HepG2 (cell line): ENCODE data around the gene CCDC191. TPM values are rescaled to one million over a fixed set of nuclear protein-coding genes. Genes with fewer than 3 reads are reported as not detected.

Experiments used
- AKAP8 ChIP-seq: sonication (generic); formaldehyde crosslinking; IDR thresholded peaks from 2 replicates; pipeline ENCODE4 v1.5.1; 2020; ENCODE audit warnings: mild to moderate bottlenecking, missing genetic modification reagents
- ATAD3A ChIP-seq: sonication (generic); formaldehyde crosslinking; IDR thresholded peaks from 2 replicates; pipeline ENCODE4 v1.4.0; 2020; ENCODE audit warnings: missing genetic modification reagents
- ATM ChIP-seq: fragments of 450-650 bp; IDR thresholded peaks from 2 replicates; pipeline ENCODE4 v1.7.1; 2017; ENCODE audit warnings: mild to moderate bottlenecking, borderline replicate concordance
- CHCHD3 ChIP-seq: sonication (generic); formaldehyde crosslinking; IDR thresholded peaks from 2 replicates; pipeline ENCODE4 v1.8.0; 2022; ENCODE audit warnings: mild to moderate bottlenecking, missing genetic modification reagents, moderate library complexity
- DNMT3B ChIP-seq: conservative IDR thresholded peaks from 2 replicates; pipeline ENCODE4 v1.6.1; 2016; ENCODE audit warnings: missing biosample characterization, control low read depth
- HDAC6 ChIP-seq: fragments of 200-600 bp; sonication (generic); IDR thresholded peaks from 2 replicates; pipeline ENCODE4 v1.7.0; 2017; ENCODE audit warnings: mild to moderate bottlenecking, antibody characterized with exemption, low read length, low read depth
- HNRNPL ChIP-seq: fragments of 200-400 bp; formaldehyde crosslinking; IDR thresholded peaks from 2 replicates; pipeline ENCODE4 v1.6.1; 2017; ENCODE audit warnings: mild to moderate bottlenecking, low read depth, low read length
- LCORL ChIP-seq, 2 experiments: fragments of 450-650 bp in 1 of 2; sonication (generic) in 1 of 2; formaldehyde crosslinking in 1 of 2; IDR thresholded peaks; 2 replicates each; pipeline versions ENCODE4 v1.5.0 to v1.6.1; 2017 to 2020; ENCODE audit warnings: antibody characterized with exemption in 1 of 2, missing genetic modification reagents in 1 of 2
- MED8 ChIP-seq: sonication (generic); formaldehyde crosslinking; IDR thresholded peaks from 2 replicates; pipeline ENCODE4 v1.8.1; 2023; ENCODE audit warnings: mild to moderate bottlenecking, missing genetic modification reagents; ENCODE audit not compliant: insufficient replicate concordance
- PAF1 ChIP-seq: IDR thresholded peaks from 2 replicates; pipeline ENCODE4 v1.6.1; 2016; ENCODE audit warnings: missing genetic modification reagents, missing compliant biosample characterization
- RFXAP ChIP-seq: sonication (generic); formaldehyde crosslinking; IDR thresholded peaks from 2 replicates; pipeline ENCODE4 v1.4.0; 2020; ENCODE audit warnings: missing genetic modification reagents, borderline replicate concordance
- SNRNP70 ChIP-seq: fragments of 200-400 bp; formaldehyde crosslinking; IDR thresholded peaks from 2 replicates; pipeline ENCODE4 v1.6.1; 2017; ENCODE audit warnings: mild to moderate bottlenecking, low read depth, low read length, moderate library complexity
- ZFP36L1 ChIP-seq: sonication (generic); formaldehyde crosslinking; IDR thresholded peaks from 2 replicates; pipeline ENCODE4 v1.8.0; 2022; ENCODE audit warnings: mild to moderate bottlenecking, missing genetic modification reagents, moderate library complexity
- ZNF441 ChIP-seq: sonication (generic); formaldehyde crosslinking; IDR thresholded peaks from 2 replicates; pipeline ENCODE4 v1.7.0; 2021; ENCODE audit warnings: missing genetic modification reagents, borderline replicate concordance
- ZNF614 ChIP-seq: IDR thresholded peaks from 2 replicates; pipeline ENCODE4 v1.6.1; 2018; ENCODE audit warnings: missing biosample characterization, missing genetic modification reagents, inconsistent platforms, borderline replicate concordance
- ZNF672 ChIP-seq: sonication (generic); formaldehyde crosslinking; IDR thresholded peaks from 2 replicates; pipeline ENCODE4 v1.8.1; 2022; ENCODE audit warnings: missing genetic modification reagents
- ZNF678 ChIP-seq: sonication (generic); formaldehyde crosslinking; IDR thresholded peaks from 2 replicates; pipeline ENCODE4 v1.4.0; 2020; ENCODE audit warnings: mild to moderate bottlenecking, missing genetic modification reagents
- ZNF746 ChIP-seq: sonication (generic); formaldehyde crosslinking; IDR thresholded peaks from 2 replicates; pipeline ENCODE4 v1.8.0; 2022; ENCODE audit warnings: mild to moderate bottlenecking, missing genetic modification reagents
- ZNF792 ChIP-seq: IDR thresholded peaks from 2 replicates; pipeline ENCODE4 v1.6.1; 2016
- ZNF850 ChIP-seq: sonication (generic); formaldehyde crosslinking; conservative IDR thresholded peaks from 2 replicates; pipeline ENCODE4 v1.9.0; 2021; ENCODE audit warnings: mild to moderate bottlenecking, missing genetic modification reagents
- ZSCAN30 ChIP-seq: sonication (generic); formaldehyde crosslinking; IDR thresholded peaks from 2 replicates; pipeline ENCODE4 v1.5.0; 2020; ENCODE audit warnings: mild to moderate bottlenecking, missing genetic modification reagents
- polyA plus RNA-seq, 8 experiments: library from polyadenylated mRNA; depleted of rRNA in 3 of 8; stranded (reverse) in 7 of 8; unstranded in 1 of 8; fragments of >200 nt; fragmentation: Illumina TruSeq in 4 of 8; extraction: Trizol in 4 of 8; gene quantifications; 2 replicates each; pipeline versions ENCODE4 v1.2.1 to v1.2.3, GENCODE V29; 2011 to 2016; ENCODE audit warnings: low read depth in 4 of 8, missing spikeins in 1 of 8, mixed read lengths in 1 of 8; ENCODE audit not compliant: insufficient read depth in 1 of 8
- total RNA-seq, 5 experiments: library from RNA; depleted of rRNA; stranded (reverse); fragments of >200 nt; fragmentation: Illumina TruSeq; extraction: Trizol; gene quantifications; 2 replicates each; pipeline ENCODE4 v1.2.3, GENCODE V29; 2016; ENCODE audit warnings: low read depth in 1 of 5
- TF ChIP-seq, protein P1 (sequence below): sonication (generic); formaldehyde crosslinking; IDR thresholded peaks from 2 replicates; pipeline ENCODE4 v1.5.0; 2020; ENCODE audit warnings: missing genetic modification reagents, mild to moderate bottlenecking, borderline replicate concordance
- TF ChIP-seq, protein P2 (sequence below): IDR thresholded peaks from 2 replicates; pipeline ENCODE4 v1.6.1; 2016; ENCODE audit warnings: missing compliant biosample characterization, missing genetic modification reagents, borderline replicate concordance
- TF ChIP-seq, protein P3 (sequence below): IDR thresholded peaks from 2 replicates; pipeline ENCODE4 v1.6.1; 2016; ENCODE audit warnings: low read depth, control low read depth
- TF ChIP-seq, protein P4 (sequence below): IDR thresholded peaks from 2 replicates; pipeline ENCODE4 v1.6.1; 2018; ENCODE audit warnings: missing genetic modification reagents, mild to moderate bottlenecking, missing compliant biosample characterization

CCDC191 gene
- total and polyA plus RNA-seq, 2 of the 13 experiments (the other 11 are each of a cell fraction or from before 2014, with no cell fraction given), result 0.91 to 1.4 TPM

DNA sequence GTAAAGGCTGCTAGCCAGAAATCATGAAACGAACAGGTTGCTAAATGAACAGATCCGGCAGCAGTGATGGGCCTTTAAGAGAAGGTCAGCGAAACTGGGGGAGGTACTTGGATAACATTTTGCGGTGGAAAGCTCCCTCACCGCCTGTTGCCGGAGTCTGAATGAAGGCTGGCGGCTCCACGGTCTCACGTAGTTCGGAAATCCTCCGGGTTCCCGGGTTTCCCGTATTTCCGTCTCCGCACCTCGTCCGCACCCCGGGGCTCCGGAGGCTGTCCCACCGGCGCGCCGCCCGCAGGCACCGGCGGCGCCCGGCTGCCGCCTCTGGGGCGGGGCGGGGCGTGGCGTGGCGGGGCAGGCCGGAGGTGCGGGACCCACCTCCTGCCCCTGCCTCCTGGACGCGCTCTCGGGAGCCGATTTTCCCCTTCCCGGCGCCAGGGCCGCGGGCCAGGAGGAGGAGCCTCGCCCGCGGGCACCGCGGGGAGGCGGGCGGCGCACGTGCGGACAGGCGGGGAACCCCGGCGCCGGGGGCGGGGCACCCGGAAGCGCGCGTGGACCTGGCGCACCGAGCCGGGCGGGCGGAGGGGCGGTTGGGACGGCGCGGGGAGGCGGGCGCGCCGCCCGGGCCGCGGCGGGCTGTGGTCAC, 108.8 kb downstream of the CCDC191 start, which contains the start of gene ZDHHC23 (continued):
- TF ChIP-seq LCORL (IDR thresholded peaks at IDR 0.05), result no peak
- TF ChIP-seq LCORL (CRISPR knock-in tag; IDR thresholded peaks at IDR 0.05), result 0 out of 2 replicates have a peak, but pooled peaks have one; percentile 3
- TF ChIP-seq MED8, result no peak
- TF ChIP-seq, protein P1, sequence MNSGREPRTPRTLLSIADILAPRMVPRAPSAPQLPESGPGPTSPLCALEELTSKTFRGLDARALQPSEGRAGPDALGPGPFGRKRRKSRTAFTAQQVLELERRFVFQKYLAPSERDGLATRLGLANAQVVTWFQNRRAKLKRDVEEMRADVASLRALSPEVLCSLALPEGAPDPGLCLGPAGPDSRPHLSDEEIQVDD (CRISPR knock-in tag), result no peak
- no peak for TF ChIP-seq PAF1
- no peak for TF ChIP-seq SNRNP70
- TF ChIP-seq DNMT3B (CRISPR knock-in tag), result no peak
- peak; percentile 15; the same call in 1 of the 2 replicates for TF ChIP-seq ZNF746 (CRISPR knock-in tag)
- TF ChIP-seq ZNF614 (CRISPR knock-in tag), result no peak
- TF ChIP-seq ZNF792 (CRISPR knock-in tag), result no peak
- no peak for TF ChIP-seq HDAC6
- no peak for TF ChIP-seq AKAP8 (CRISPR knock-in tag)
- no peak for TF ChIP-seq ZNF678 (CRISPR knock-in tag)
- no peak for TF ChIP-seq ATM
- TF ChIP-seq ZNF850 (CRISPR knock-in tag), result no peak
- TF ChIP-seq ATAD3A (CRISPR knock-in tag), result no peak
- no peak for TF ChIP-seq RFXAP (CRISPR knock-in tag)
- TF ChIP-seq ZSCAN30 (CRISPR knock-in tag), result no peak
- TF ChIP-seq CHCHD3, result no peak
- TF ChIP-seq ZNF672 (CRISPR knock-in tag), result 0 out of 2 replicates have a peak, but pooled peaks have one; percentile 1
- TF ChIP-seq ZFP36L1 (CRISPR knock-in tag), result no peak
- TF ChIP-seq, protein P2, sequence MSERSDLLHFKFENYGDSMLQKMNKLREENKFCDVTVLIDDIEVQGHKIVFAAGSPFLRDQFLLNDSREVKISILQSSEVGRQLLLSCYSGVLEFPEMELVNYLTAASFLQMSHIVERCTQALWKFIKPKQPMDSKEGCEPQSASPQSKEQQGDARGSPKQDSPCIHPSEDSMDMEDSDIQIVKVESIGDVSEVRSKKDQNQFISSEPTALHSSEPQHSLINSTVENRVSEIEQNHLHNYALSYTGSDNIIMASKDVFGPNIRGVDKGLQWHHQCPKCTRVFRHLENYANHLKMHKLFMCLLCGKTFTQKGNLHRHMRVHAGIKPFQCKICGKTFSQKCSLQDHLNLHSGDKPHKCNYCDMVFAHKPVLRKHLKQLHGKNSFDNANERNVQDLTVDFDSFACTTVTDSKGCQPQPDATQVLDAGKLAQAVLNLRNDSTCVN (CRISPR knock-in tag), result no peak
- TF ChIP-seq, protein P3, sequence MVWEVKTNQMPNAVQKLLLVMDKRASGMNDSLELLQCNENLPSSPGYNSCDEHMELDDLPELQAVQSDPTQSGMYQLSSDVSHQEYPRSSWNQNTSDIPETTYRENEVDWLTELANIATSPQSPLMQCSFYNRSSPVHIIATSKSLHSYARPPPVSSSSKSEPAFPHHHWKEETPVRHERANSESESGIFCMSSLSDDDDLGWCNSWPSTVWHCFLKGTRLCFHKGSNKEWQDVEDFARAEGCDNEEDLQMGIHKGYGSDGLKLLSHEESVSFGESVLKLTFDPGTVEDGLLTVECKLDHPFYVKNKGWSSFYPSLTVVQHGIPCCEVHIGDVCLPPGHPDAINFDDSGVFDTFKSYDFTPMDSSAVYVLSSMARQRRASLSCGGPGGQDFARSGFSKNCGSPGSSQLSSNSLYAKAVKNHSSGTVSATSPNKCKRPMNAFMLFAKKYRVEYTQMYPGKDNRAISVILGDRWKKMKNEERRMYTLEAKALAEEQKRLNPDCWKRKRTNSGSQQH, result no peak
- TF ChIP-seq, protein P4, sequence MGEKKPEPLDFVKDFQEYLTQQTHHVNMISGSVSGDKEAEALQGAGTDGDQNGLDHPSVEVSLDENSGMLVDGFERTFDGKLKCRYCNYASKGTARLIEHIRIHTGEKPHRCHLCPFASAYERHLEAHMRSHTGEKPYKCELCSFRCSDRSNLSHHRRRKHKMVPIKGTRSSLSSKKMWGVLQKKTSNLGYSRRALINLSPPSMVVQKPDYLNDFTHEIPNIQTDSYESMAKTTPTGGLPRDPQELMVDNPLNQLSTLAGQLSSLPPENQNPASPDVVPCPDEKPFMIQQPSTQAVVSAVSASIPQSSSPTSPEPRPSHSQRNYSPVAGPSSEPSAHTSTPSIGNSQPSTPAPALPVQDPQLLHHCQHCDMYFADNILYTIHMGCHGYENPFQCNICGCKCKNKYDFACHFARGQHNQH (CRISPR knock-in tag), result no peak
- 0 out of 2 replicates have a peak, but pooled peaks have one; percentile 32 for TF ChIP-seq ZNF441 (CRISPR knock-in tag)
- no peak for TF ChIP-seq HNRNPL
